Fibroblast of mammary gland (primary cell): ENCODE results near the gene KIAA1210.
A peak's percentile ranks its signal among the peaks of the same experiment; 100 is the strongest.

Source experiments
- DNase-seq: peaks from one replicate; pipeline ENCODE4 v3.0.0-alpha.2; 2010; ENCODE audit warnings: low read depth
- H3K4me3 ChIP-seq: 2 replicates; pipeline ENCODE4 v1.5.1; 2011; ENCODE audit warnings: low read depth, mild to moderate bottlenecking, low read length, moderate library complexity; ENCODE audit not compliant: control insufficient read depth
- CTCF ChIP-seq: conservative IDR thresholded peaks from 2 replicates; pipeline ENCODE4 v1.5.1; 2011; ENCODE audit warnings: low read depth, low read length, inconsistent platforms; ENCODE audit not compliant: control insufficient read depth, insufficient read depth

KIAA1210 gene

GRCh38 chrX:119072744-119073143 is 54.9 kb downstream of the KIAA1210 start, which contains the start of gene CT47C1:
Gene CT47C1, plus strand, starts transcription at chrX:119072993. Its CDS starts 233 bp downstream, at chrX:119073226.
- no peak within 1 kb of the TSS for H3K4me3 ChIP-seq
- TF ChIP-seq CTCF: no peak
- peak; percentile 16 for DNase-seq

GRCh38 chrX:119071381-119071780 is 56.2 kb downstream of the KIAA1210 start:
- TF ChIP-seq CTCF: no peak
- no peak for DNase-seq

GRCh38 chrX:119069762-119070161 is 57.9 kb downstream of the KIAA1210 start:
- H3K4me3 ChIP-seq: no peak overlapping the region
- TF ChIP-seq CTCF: no peak
- DNase-seq: no peak

More at GRCh38 chrX:119071381-119071780, 56.2 kb downstream of the KIAA1210 start:
- H3K4me3 ChIP-seq: no peak overlapping the region

- TF ChIP-seq CTCF: no peak
- H3K4me3 ChIP-seq: no peak overlapping the region
Observed at GRCh38 chrX:119069128-119069527, 58.5 kb downstream of the KIAA1210 start.

GRCh38 chrX:119067023-119067739 is 60.4 kb downstream of the KIAA1210 start:
- peak; percentile 66 for DNase-seq
- H3K4me3 ChIP-seq: no peak overlapping the region
- peak; percentile 70 for TF ChIP-seq CTCF

More at GRCh38 chrX:119069128-119069527, 58.5 kb downstream of the KIAA1210 start:
- no peak for DNase-seq

GRCh38 chrX:119063428-119063827 is 64.2 kb downstream of the KIAA1210 start:
- no peak overlapping the region for H3K4me3 ChIP-seq
- TF ChIP-seq CTCF: no peak
- DNase-seq: no peak
